HEK293 (cell line): ENCODE results near the gene PSORS1C2.
A peak's percentile ranks its signal among the peaks of the same experiment; 100 is the strongest.

Experiments used
- CTCF ChIA-PET: fragments of 350-600 bp; formaldehyde crosslinking; extraction: SDS; loops from one replicate; lab custom pipeline; 2021; ENCODE audit warnings: antibody characterized with exemption; lab: Yijun Ruan, JAX
- POLR2A ChIA-PET: fragments of 300-600 bp; formaldehyde crosslinking; extraction: SDS; loops from one replicate; lab custom pipeline; 2020; ENCODE audit warnings: antibody characterized with exemption, inconsistent platforms; lab: Yijun Ruan, JAX
- H3K27ac ChIP-seq: fragments of 200-500 bp; sonication (Bioruptor generic); 2 replicates; pipeline ENCODE4 v1.5.1; 2014; ENCODE audit warnings: low read depth, low read length, control low read depth, inconsistent platforms; ENCODE audit errors: extremely low read depth
- H3K36me3 ChIP-seq, 2 experiments: fragments of 200-500 bp in 1 of 2; sonication (Bioruptor generic) in 1 of 2; 1 replicate in 1 of 2; 2 replicates in 1 of 2; pipeline ENCODE4 v1.5.1; 2014 to 2017; ENCODE audit warnings: inconsistent platforms in 2 of 2, low read length in 2 of 2; ENCODE audit not compliant: control insufficient read depth in 2 of 2, insufficient read depth in 1 of 2
- H3K4me1 ChIP-seq: fragments of 200-500 bp; sonication (Bioruptor generic); 2 replicates; pipeline ENCODE4 v1.5.1; 2014; ENCODE audit warnings: mild to moderate bottlenecking, low read length, inconsistent platforms; ENCODE audit not compliant: control insufficient read depth, insufficient read depth
- H3K4me3 ChIP-seq: 2 replicates; pipeline ENCODE4 v1.5.1; 2011; ENCODE audit warnings: low read depth, mild to moderate bottlenecking, control low read depth, low read length, moderate library complexity
- H3K9me3 ChIP-seq: fragments of 200-500 bp; sonication (Bioruptor generic); 2 replicates; pipeline ENCODE4 v1.5.1; 2014; ENCODE audit warnings: low read depth, low read length, inconsistent platforms; ENCODE audit not compliant: control insufficient read depth, insufficient read depth
- ATF2 ChIP-seq: fragments of 450-650 bp; formaldehyde crosslinking; IDR thresholded peaks from 2 replicates; pipeline ENCODE4 v1.5.1; 2016; ENCODE audit warnings: missing biosample characterization, missing genetic modification characterization, low read depth
- GFI1B ChIP-seq: fragments of 450-650 bp; formaldehyde crosslinking; IDR thresholded peaks from 2 replicates; pipeline ENCODE4 v1.5.1; 2016; ENCODE audit warnings: missing biosample characterization, missing genetic modification characterization
- GLIS1 ChIP-seq: fragments of 450-650 bp; formaldehyde crosslinking; IDR thresholded peaks from 2 replicates; pipeline ENCODE4 v1.5.1; 2016; ENCODE audit warnings: missing biosample characterization, missing genetic modification characterization
- HOXC10 ChIP-seq: sonication (generic); formaldehyde crosslinking; IDR thresholded peaks from 2 replicates; pipeline ENCODE4 v1.8.1; 2023; ENCODE audit warnings: mild to moderate bottlenecking, missing genetic modification reagents
- OSR2 ChIP-seq: fragments of 450-650 bp; formaldehyde crosslinking; IDR thresholded peaks from 2 replicates; pipeline ENCODE4 v1.5.1; 2016; ENCODE audit warnings: missing biosample characterization, missing genetic modification characterization
- SP3 ChIP-seq: fragments of 450-650 bp; formaldehyde crosslinking; IDR thresholded peaks from 2 replicates; pipeline ENCODE4 v1.5.1; 2016; ENCODE audit warnings: missing biosample characterization, missing genetic modification characterization
- TRIM28 ChIP-seq: IDR thresholded peaks from 2 replicates; pipeline ENCODE4 v1.6.1; 2011; ENCODE audit warnings: low read length, control low read depth, borderline replicate concordance
- ZBTB17 ChIP-seq: fragments of 450-650 bp; formaldehyde crosslinking; IDR thresholded peaks from 2 replicates; pipeline ENCODE4 v1.5.1; 2016; ENCODE audit warnings: missing biosample characterization, missing genetic modification characterization
- ZEB2 ChIP-seq: fragments of 450-650 bp; formaldehyde crosslinking; IDR thresholded peaks from 2 replicates; pipeline ENCODE4 v1.5.1; 2016; ENCODE audit warnings: missing biosample characterization, missing genetic modification characterization
- ZIC2 ChIP-seq: fragments of 450-650 bp; formaldehyde crosslinking; IDR thresholded peaks from 2 replicates; pipeline ENCODE4 v1.5.1; 2016; ENCODE audit warnings: missing biosample characterization, missing genetic modification characterization
- ZNF112 ChIP-seq: fragments of 450-650 bp; formaldehyde crosslinking; IDR thresholded peaks from 2 replicates; pipeline ENCODE4 v1.5.0; 2017; ENCODE audit warnings: missing biosample characterization, missing genetic modification characterization
- ZNF2 ChIP-seq: fragments of 450-650 bp; formaldehyde crosslinking; IDR thresholded peaks from 2 replicates; pipeline ENCODE4 v1.5.1; 2016; ENCODE audit warnings: missing biosample characterization, missing genetic modification characterization
- ZNF292 ChIP-seq: fragments of 450-650 bp; formaldehyde crosslinking; IDR thresholded peaks from 2 replicates; pipeline ENCODE4 v1.5.1; 2016; ENCODE audit warnings: low read depth, missing biosample characterization, missing genetic modification characterization, borderline replicate concordance
- ZNF341 ChIP-seq: fragments of 450-650 bp; formaldehyde crosslinking; IDR thresholded peaks from 2 replicates; pipeline ENCODE4; 2016; ENCODE audit warnings: low read depth, missing biosample characterization, missing genetic modification characterization
- ZNF558 ChIP-seq: fragments of 450-650 bp; formaldehyde crosslinking; IDR thresholded peaks from 2 replicates; pipeline ENCODE4 v1.5.1; 2016; ENCODE audit warnings: missing biosample characterization, missing genetic modification characterization
- ZNF629 ChIP-seq: fragments of 450-650 bp; formaldehyde crosslinking; IDR thresholded peaks from 2 replicates; pipeline ENCODE4 v1.5.1; 2017; ENCODE audit warnings: missing biosample characterization, missing genetic modification characterization
- ZNF654 ChIP-seq: fragments of 450-650 bp; formaldehyde crosslinking; IDR thresholded peaks from 2 replicates; pipeline ENCODE4 v1.5.1; 2016; ENCODE audit warnings: low read depth, missing biosample characterization, missing genetic modification characterization
- ZNF660 ChIP-seq: fragments of 450-650 bp; IDR thresholded peaks from 2 replicates; pipeline ENCODE4 v1.5.1; 2018; ENCODE audit warnings: missing biosample characterization, mild to moderate bottlenecking, missing genetic modification characterization

The PSORS1C2 gene

GRCh38 chr6:31128093-31128676, 10.7 kb downstream of the PSORS1C2 start (continued):
- TF ChIP-seq ZNF629 (no peak), ZNF112 (tag by site-specific recombination) (no peak), ZEB2 (tag by site-specific recombination) (peak; percentile 36; the same call in 1 of the 2 replicates), ZNF654 (tag by site-specific recombination) (peak; percentile 55), TRIM28 (no peak)

- Histone ChIP-seq H3K4me3 (no peak overlapping the region), H3K4me1 (peaks cover 10% of the 10 kb centered on the region), H3K36me3 (no peaks in the 10 kb centered on the region), H3K27ac (no peak overlapping the region), H3K9me3 (no peaks in the 10 kb centered on the region)
- POLR2A ChIA-PET, result interaction anchor here (1.0 kb wide), 2 partner anchors 32 to 461 kb away, joined by 3 read pairs; partner anchors contain the start of gene TCF19
- no peak for TF ChIP-seq TRIM28
- no peak for TF ChIP-seq SP3 (tag by site-specific recombination)
- TF ChIP-seq ZNF2 (tag by site-specific recombination), result no peak
- TF ChIP-seq ATF2 (tag by site-specific recombination), result no peak
- TF ChIP-seq ZNF292 (tag by site-specific recombination), result no peak
- TF ChIP-seq ZNF654 (tag by site-specific recombination), result no peak
- no peak for TF ChIP-seq ZNF558
- TF ChIP-seq OSR2 (tag by site-specific recombination), result 0 out of 2 replicates have a peak, but pooled peaks have one; percentile 17
- no peak for TF ChIP-seq GFI1B (tag by site-specific recombination)
- TF ChIP-seq ZNF341 (tag by site-specific recombination), result peak; percentile 85
- peak; percentile 72 for TF ChIP-seq GLIS1 (tag by site-specific recombination)
- TF ChIP-seq ZNF660, result peak; percentile 74; the same call in 1 of the 2 replicates
- TF ChIP-seq ZIC2 (tag by site-specific recombination), result 0 out of 2 replicates have a peak, but pooled peaks have one; percentile 14
- CTCF ChIA-PET, result interaction anchor here (0.6 to 11.3 kb wide), 20 partner anchors 9 to 299 kb away, joined by 3 to 100 read pairs (median 6); partner anchors contain the start of genes C6orf15, PSORS1C1 and PSORS1C2
Measured at GRCh38 chr6:31126396-31127175, 12.3 kb downstream of the PSORS1C2 start.

- Histone ChIP-seq H3K36me3 (no peaks in the 10 kb centered on the region), H3K27ac (no peak overlapping the region), H3K9me3 (no peaks in the 10 kb centered on the region), H3K4me1 (peaks cover 10% of the 10 kb centered on the region), H3K4me3 (no peak overlapping the region)
- TF ChIP-seq ZBTB17 (tag by site-specific recombination) (no peak), HOXC10 (CRISPR knock-in tag) (no peak)
- POLR2A ChIA-PET, result no interaction called here
- CTCF ChIA-PET, result interaction anchor here (0.7 to 11.3 kb wide), 13 partner anchors 9 to 274 kb away, joined by 3 to 100 read pairs (median 11); partner anchors contain the start of genes C6orf15, PSORS1C1 and PSORS1C2
Measured at GRCh38 chr6:31125586-31126363, 13.1 kb downstream of the PSORS1C2 start.
